Measurements from ENCODE around the gene RAD51B. TPM values are rescaled to one million over a fixed set of nuclear protein-coding genes. Genes with fewer than 3 reads are reported as not detected.

Gene RAD51B
- total RNA-seq, 1 donor from 2014 or later: 28.5 TPM

- H3K27ac ChIP-seq: no peak overlapping the region
- no peak for TF ChIP-seq POLR2AphosphoS5 (IDR thresholded peaks at IDR 0.05; ENCODE audit: insufficient read depth in 1 of 2, low read depth in 1 of 2)
- no peak for TF ChIP-seq POLR2A (IDR thresholded peaks at IDR 0.05)
- no peak for TF ChIP-seq CTCF (IDR thresholded peaks at IDR 0.05)
- no peaks in the 10 kb centered on the region for H3K4me1 ChIP-seq
- no peak overlapping the region for H3K4me3 ChIP-seq
- intact Hi-C loops (cut with DNase I): no loop called here
- no peaks in the 10 kb centered on the region for H3K36me3 ChIP-seq
- no peak for DNase-seq (ENCODE audit: extremely low spot score in 2 of 2)
- H3K9me3 ChIP-seq: no peaks in the 10 kb centered on the region
- H3K27me3 ChIP-seq: no peaks in the 10 kb centered on the region
Measured at GRCh38 chr14:67892466-67893100, 73.0 kb downstream of the RAD51B start.

- no peaks in the 10 kb centered on the region for H3K36me3 ChIP-seq
- H3K4me1 ChIP-seq: no peaks in the 10 kb centered on the region
- no peak overlapping the region for H3K4me3 ChIP-seq
- H3K27ac ChIP-seq: no peak overlapping the region
- no peaks in the 10 kb centered on the region for H3K9me3 ChIP-seq
- H3K27me3 ChIP-seq: no peaks in the 10 kb centered on the region
- intact Hi-C loops (cut with DNase I): no loop called here
- DNase-seq (ENCODE audit: extremely low spot score in 2 of 2): no peak
- TF ChIP-seq POLR2A (IDR thresholded peaks at IDR 0.05) (no peak), POLR2AphosphoS5 (IDR thresholded peaks at IDR 0.05; ENCODE audit: insufficient read depth in 1 of 2, low read depth in 1 of 2) (no peak), CTCF (IDR thresholded peaks at IDR 0.05) (no peak)
Measured at GRCh38 chr14:67900231-67900630, 80.7 kb downstream of the RAD51B start.

- intact Hi-C loops (cut with DNase I): no loop called here
- H3K4me1 ChIP-seq: no peaks in the 10 kb centered on the region
- H3K27ac ChIP-seq: no peak overlapping the region
- H3K27me3 ChIP-seq: no peaks in the 10 kb centered on the region
- H3K36me3 ChIP-seq: no peaks in the 10 kb centered on the region
- no peak overlapping the region for H3K4me3 ChIP-seq
- H3K9me3 ChIP-seq: no peaks in the 10 kb centered on the region
- TF ChIP-seq CTCF (IDR thresholded peaks at IDR 0.05): no peak
- no peak for TF ChIP-seq POLR2A (IDR thresholded peaks at IDR 0.05)
- TF ChIP-seq POLR2AphosphoS5 (IDR thresholded peaks at IDR 0.05; ENCODE audit: insufficient read depth in 1 of 2, low read depth in 1 of 2): no peak
- DNase-seq (ENCODE audit: extremely low spot score in 2 of 2): no peak
Measured at GRCh38 chr14:67908052-67908754, 88.6 kb downstream of the RAD51B start.

GRCh38 chr14:67911562-67911961, 92.0 kb downstream of the RAD51B start:
- no peaks in the 10 kb centered on the region for H3K27me3 ChIP-seq
- no peak for DNase-seq (ENCODE audit: extremely low spot score in 2 of 2)
- H3K9me3 ChIP-seq: no peaks in the 10 kb centered on the region
- H3K4me3 ChIP-seq: no peak overlapping the region
- TF ChIP-seq POLR2AphosphoS5 (IDR thresholded peaks at IDR 0.05; ENCODE audit: insufficient read depth in 1 of 2, low read depth in 1 of 2): no peak
- TF ChIP-seq POLR2A (IDR thresholded peaks at IDR 0.05): no peak
- intact Hi-C loops (cut with DNase I): no loop called here
- H3K36me3 ChIP-seq: no peaks in the 10 kb centered on the region
- no peak overlapping the region for H3K27ac ChIP-seq
- no peaks in the 10 kb centered on the region for H3K4me1 ChIP-seq

GRCh38 chr14:67916430-67916829, 96.9 kb downstream of the RAD51B start:
- no peak for DNase-seq (ENCODE audit: extremely low spot score in 2 of 2)
- Histone ChIP-seq H3K27me3 (no peaks in the 10 kb centered on the region), H3K4me1 (no peaks in the 10 kb centered on the region), H3K36me3 (no peaks in the 10 kb centered on the region), H3K27ac (no peak overlapping the region), H3K4me3 (no peak overlapping the region), H3K9me3 (no peaks in the 10 kb centered on the region)
- no peak for TF ChIP-seq POLR2A (IDR thresholded peaks at IDR 0.05)
- TF ChIP-seq POLR2AphosphoS5 (IDR thresholded peaks at IDR 0.05; ENCODE audit: insufficient read depth in 1 of 2, low read depth in 1 of 2): no peak
- TF ChIP-seq CTCF (IDR thresholded peaks at IDR 0.05): no peak
- intact Hi-C loops (cut with DNase I): no loop called here

All from vagina (tissue), 2 donors.